Measurements from ENCODE around the gene GAGE12F.
"Not testable (repeated sequence)": the region's sequence is repeated elsewhere in the genome, so short reads cannot be mapped to it uniquely, and the experiment has no call there.

The GAGE12F gene

GRCh38 chrX:49560542-49560941 is at the start of gene GAGE12F:
TSS of gene GAGE12F (plus strand) at chrX:49560842. CDS start at chrX:49561997, 1,155 bp downstream.
- not testable (repeated sequence) for DNase-seq (ENCODE audit: low spot score)

DNA sequence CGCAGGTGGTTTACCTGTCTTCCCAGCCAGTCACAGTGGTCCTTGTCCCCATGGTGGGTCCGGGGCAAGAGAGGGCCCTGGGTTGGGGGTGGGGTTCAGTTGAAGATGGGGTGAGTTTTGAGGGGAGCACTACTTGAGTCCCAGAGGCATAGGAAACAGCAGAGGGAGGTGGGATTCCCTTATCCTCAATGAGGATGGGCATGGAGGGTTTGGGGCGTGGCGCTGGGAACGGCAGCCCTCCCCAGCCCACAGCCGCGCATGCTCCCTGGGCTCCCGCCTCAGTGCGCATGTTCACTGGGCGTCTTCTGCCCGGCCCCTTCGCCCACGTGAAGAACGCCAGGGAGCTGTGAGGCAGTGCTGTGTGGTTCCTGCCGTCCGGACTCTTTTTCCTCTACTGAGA is 28.8 kb upstream of the GAGE12F start, which contains the start of gene GAGE12C:
Gene GAGE12C, plus strand, starts transcription at position 301 of the 400 bp plus-strand sequence. CDS start 1,155 bp downstream, outside the sequence.
- not testable (repeated sequence) for DNase-seq (ENCODE audit: low spot score)

DNA sequence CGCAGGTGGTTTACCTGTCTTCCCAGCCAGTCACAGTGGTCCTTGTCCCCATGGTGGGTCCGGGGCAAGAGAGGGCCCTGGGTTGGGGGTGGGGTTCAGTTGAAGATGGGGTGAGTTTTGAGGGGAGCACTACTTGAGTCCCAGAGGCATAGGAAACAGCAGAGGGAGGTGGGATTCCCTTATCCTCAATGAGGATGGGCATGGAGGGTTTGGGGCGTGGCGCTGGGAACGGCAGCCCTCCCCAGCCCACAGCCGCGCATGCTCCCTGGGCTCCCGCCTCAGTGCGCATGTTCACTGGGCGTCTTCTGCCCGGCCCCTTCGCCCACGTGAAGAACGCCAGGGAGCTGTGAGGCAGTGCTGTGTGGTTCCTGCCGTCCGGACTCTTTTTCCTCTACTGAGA is 19.2 kb upstream of the GAGE12F start, which contains the start of gene GAGE12D:
Gene GAGE12D, plus strand, starts transcription at position 301 of the 400 bp plus-strand sequence. CDS start 1,155 bp downstream, outside the sequence.
- DNase-seq (ENCODE audit: low spot score), result not testable (repeated sequence)

- not testable (repeated sequence) for DNase-seq (ENCODE audit: low spot score)
Observed at GRCh38 chrX:49550989-49551388, 9.7 kb upstream of the GAGE12F start, which contains the start of gene GAGE12E. TSS of gene GAGE12E (plus strand) at chrX:49551289. CDS start at chrX:49552444, 1,155 bp downstream.

- not testable (repeated sequence) for DNase-seq (ENCODE audit: low spot score)
Observed at GRCh38 chrX:49568728-49569127, 8.1 kb downstream of the GAGE12F start.

- not testable (repeated sequence) for DNase-seq (ENCODE audit: low spot score)
Observed at GRCh38 chrX:49569152-49569551, 8.5 kb downstream of the GAGE12F start.

DNA sequence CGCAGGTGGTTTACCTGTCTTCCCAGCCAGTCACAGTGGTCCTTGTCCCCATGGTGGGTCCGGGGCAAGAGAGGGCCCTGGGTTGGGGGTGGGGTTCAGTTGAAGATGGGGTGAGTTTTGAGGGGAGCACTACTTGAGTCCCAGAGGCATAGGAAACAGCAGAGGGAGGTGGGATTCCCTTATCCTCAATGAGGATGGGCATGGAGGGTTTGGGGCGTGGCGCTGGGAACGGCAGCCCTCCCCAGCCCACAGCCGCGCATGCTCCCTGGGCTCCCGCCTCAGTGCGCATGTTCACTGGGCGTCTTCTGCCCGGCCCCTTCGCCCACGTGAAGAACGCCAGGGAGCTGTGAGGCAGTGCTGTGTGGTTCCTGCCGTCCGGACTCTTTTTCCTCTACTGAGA is 9.5 kb downstream of the GAGE12F start, which contains the start of gene GAGE12G:
Gene GAGE12G, plus strand, starts transcription at position 301 of the 400 bp plus-strand sequence. CDS start 1,155 bp downstream, outside the sequence.
- not testable (repeated sequence) for DNase-seq (ENCODE audit: low spot score)

GRCh38 chrX:49579649-49580048 is 19.0 kb downstream of the GAGE12F start, which contains the start of gene GAGE12H:
TSS of gene GAGE12H (plus strand) at chrX:49579949. CDS start at chrX:49581104, 1,155 bp downstream.
- DNase-seq (ENCODE audit: low spot score), result not testable (repeated sequence)

DNA sequence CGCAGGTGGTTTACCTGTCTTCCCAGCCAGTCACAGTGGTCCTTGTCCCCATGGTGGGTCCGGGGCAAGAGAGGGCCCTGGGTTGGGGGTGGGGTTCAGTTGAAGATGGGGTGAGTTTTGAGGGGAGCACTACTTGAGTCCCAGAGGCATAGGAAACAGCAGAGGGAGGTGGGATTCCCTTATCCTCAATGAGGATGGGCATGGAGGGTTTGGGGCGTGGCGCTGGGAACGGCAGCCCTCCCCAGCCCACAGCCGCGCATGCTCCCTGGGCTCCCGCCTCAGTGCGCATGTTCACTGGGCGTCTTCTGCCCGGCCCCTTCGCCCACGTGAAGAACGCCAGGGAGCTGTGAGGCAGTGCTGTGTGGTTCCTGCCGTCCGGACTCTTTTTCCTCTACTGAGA is 28.6 kb downstream of the GAGE12F start, which contains the start of gene GAGE2A:
Gene GAGE2A, plus strand, starts transcription at position 301 of the 400 bp plus-strand sequence. CDS start 1,155 bp downstream, outside the sequence.
- DNase-seq (ENCODE audit: low spot score), result not testable (repeated sequence)

DNA sequence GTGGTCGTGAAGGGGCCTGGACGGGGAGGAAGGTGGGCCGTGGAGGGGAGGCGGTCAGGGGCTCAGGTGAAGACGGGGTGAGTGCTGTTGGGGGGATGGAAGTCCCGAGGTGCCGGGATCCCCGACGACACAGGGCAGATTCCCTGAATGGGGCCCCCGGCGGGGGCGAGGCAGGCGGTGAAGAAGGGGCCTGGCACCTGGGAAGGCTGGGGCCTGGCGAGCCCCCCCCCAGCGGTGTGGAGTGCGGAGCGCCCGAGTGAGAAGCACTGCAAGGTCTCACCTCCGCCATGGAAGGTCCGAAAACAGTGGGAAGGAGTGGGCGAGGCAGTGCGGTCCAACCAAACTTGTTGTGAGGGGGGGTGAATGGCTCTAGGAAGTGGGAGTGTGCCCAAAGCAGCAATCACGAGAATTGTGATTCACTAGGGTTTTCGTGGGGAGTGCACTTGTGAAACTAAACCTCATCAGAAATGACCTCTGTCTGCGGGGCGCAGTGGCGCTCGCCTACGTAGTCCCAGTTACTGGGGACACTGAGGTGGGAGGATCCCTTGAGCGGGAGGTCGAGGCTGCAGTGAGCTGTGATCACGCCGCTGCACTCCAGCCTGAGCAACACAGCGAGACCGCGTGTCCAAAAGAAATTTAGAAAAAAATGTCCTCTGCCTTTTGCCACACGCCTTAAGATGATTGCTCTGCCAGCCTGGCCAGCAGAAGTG is 29.3 kb downstream of the GAGE12F start:
- not testable (repeated sequence) for DNase-seq (ENCODE audit: low spot score)

DNA sequence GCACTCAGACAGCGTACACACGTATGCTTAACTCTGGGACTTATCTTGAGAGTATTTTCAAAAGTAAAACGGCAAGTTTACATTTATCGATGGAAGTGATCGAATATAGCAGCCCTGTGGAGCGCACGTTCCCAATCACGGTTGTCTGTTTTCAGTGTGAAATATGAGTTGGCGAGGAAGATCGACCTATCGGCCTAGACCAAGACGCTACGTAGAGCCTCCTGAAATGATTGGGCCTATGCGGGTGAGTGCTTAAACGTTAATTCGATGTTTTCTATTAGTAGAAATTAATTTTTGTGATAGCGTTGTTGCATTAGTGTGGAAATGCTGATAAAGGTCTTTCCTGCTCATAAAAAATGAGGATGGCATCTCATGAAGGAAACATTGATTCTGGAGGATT is 29.8 kb downstream of the GAGE12F start:
- DNase-seq (ENCODE audit: low spot score), result not testable (repeated sequence)

DNA sequence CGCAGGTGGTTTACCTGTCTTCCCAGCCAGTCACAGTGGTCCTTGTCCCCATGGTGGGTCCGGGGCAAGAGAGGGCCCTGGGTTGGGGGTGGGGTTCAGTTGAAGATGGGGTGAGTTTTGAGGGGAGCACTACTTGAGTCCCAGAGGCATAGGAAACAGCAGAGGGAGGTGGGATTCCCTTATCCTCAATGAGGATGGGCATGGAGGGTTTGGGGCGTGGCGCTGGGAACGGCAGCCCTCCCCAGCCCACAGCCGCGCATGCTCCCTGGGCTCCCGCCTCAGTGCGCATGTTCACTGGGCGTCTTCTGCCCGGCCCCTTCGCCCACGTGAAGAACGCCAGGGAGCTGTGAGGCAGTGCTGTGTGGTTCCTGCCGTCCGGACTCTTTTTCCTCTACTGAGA is 38.1 kb downstream of the GAGE12F start, which contains the start of gene GAGE1:
Gene GAGE1, plus strand, starts transcription at position 301 of the 400 bp plus-strand sequence. CDS start 1,155 bp downstream, outside the sequence.
- DNase-seq (ENCODE audit: low spot score), result not testable (repeated sequence)

- no peak for DNase-seq (ENCODE audit: low spot score)
Observed at GRCh38 chrX:49610718-49611310, 50.2 kb downstream of the GAGE12F start.
